Iris pigment epithelial cell (primary cell): Measurements from ENCODE around the gene MAST3.
"Not testable (repeated sequence)": the region's sequence is repeated elsewhere in the genome, so short reads cannot be mapped to it uniquely, and the experiment has no call there.

ENCODE experiments used
- DNase-seq: peaks from one replicate; pipeline ENCODE4 v3.0.0-alpha.2; 2011; ENCODE audit warnings: low read depth

MAST3 gene

GRCh38 chr19:18137657-18138339, 40.2 kb downstream of the MAST3 start:
- DNase-seq: no peak

GRCh38 chr19:18140473-18140872, 42.9 kb downstream of the MAST3 start:
- no peak for DNase-seq

GRCh38 chr19:18141031-18141430, 43.5 kb downstream of the MAST3 start:
- no peak for DNase-seq

- no peak for DNase-seq
Measured at GRCh38 chr19:18143902-18144301, 46.3 kb downstream of the MAST3 start.

GRCh38 chr19:18144361-18144760, 46.8 kb downstream of the MAST3 start:
- no peak for DNase-seq

- no peak for DNase-seq
Measured at GRCh38 chr19:18144906-18145305, 47.3 kb downstream of the MAST3 start.

- DNase-seq: no peak
Measured at GRCh38 chr19:18145391-18145999, 47.9 kb downstream of the MAST3 start.

GRCh38 chr19:18147396-18147795, 49.8 kb downstream of the MAST3 start:
- no peak for DNase-seq

GRCh38 chr19:18149596-18149975, 52.0 kb downstream of the MAST3 start:
- DNase-seq: no peak

GRCh38 chr19:18150776-18151624, 53.4 kb downstream of the MAST3 start:
- no peak for DNase-seq

- DNase-seq: peak; percentile 96
Measured at GRCh38 chr19:18152442-18152816, 54.9 kb downstream of the MAST3 start.

- DNase-seq: peak; percentile 97
Measured at GRCh38 chr19:18152817-18153555, 55.4 kb downstream of the MAST3 start, which contains the start of gene PIK3R2. Gene PIK3R2, plus strand, starts transcription at chr19:18153163. Its CDS starts 2,717 bp downstream, at chr19:18155880.

- no peak for DNase-seq
Measured at GRCh38 chr19:18153556-18154134, 56.1 kb downstream of the MAST3 start.

- DNase-seq: no peak
Measured at GRCh38 chr19:18155095-18156087, 57.8 kb downstream of the MAST3 start.

GRCh38 chr19:18156268-18156667, 58.7 kb downstream of the MAST3 start:
- DNase-seq: no peak

- peak; percentile 92 for DNase-seq
Measured at GRCh38 chr19:18156841-18157464, 59.4 kb downstream of the MAST3 start.

- no peak for DNase-seq
Measured at GRCh38 chr19:18157465-18158063, 60.0 kb downstream of the MAST3 start.

GRCh38 chr19:18158467-18158866, 60.9 kb downstream of the MAST3 start:
- no peak for DNase-seq

- DNase-seq: not testable (repeated sequence)
Measured at GRCh38 chr19:18159059-18159616, 61.6 kb downstream of the MAST3 start.
